ENCODE results near the gene PTRHD1.

GRCh38 chr2:24840962-24841945 lies 48.1 kb upstream of the PTRHD1 start:
- TF ChIP-seq, protein P1, sequence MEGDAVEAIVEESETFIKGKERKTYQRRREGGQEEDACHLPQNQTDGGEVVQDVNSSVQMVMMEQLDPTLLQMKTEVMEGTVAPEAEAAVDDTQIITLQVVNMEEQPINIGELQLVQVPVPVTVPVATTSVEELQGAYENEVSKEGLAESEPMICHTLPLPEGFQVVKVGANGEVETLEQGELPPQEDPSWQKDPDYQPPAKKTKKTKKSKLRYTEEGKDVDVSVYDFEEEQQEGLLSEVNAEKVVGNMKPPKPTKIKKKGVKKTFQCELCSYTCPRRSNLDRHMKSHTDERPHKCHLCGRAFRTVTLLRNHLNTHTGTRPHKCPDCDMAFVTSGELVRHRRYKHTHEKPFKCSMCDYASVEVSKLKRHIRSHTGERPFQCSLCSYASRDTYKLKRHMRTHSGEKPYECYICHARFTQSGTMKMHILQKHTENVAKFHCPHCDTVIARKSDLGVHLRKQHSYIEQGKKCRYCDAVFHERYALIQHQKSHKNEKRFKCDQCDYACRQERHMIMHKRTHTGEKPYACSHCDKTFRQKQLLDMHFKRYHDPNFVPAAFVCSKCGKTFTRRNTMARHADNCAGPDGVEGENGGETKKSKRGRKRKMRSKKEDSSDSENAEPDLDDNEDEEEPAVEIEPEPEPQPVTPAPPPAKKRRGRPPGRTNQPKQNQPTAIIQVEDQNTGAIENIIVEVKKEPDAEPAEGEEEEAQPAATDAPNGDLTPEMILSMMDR (IDR thresholded peaks at IDR 0.05) = no peak
- no peak for TF ChIP-seq POLR2A (IDR thresholded peaks at IDR 0.05; ENCODE audit: low read depth)
- no peak for TF ChIP-seq EP300 (IDR thresholded peaks at IDR 0.05)
- TF ChIP-seq POLR2AphosphoS5 (IDR thresholded peaks at IDR 0.05) = no peak

Measured in esophagus muscularis mucosa (tissue), 4 donors.